GM18498 (cell line): ENCODE measurements around the gene ANKRD24.
"Not testable (repeated sequence)": the region's sequence is repeated elsewhere in the genome, so short reads cannot be mapped to it uniquely, and the experiment has no call there.

Experiments
- ATAC-seq: cut with Tn5 transposase; IDR thresholded peaks from one replicate; pipeline ENCODE4 v1.9.1; 2021; ENCODE audit warnings: mild to moderate bottlenecking, moderate library complexity; ENCODE audit not compliant: unreplicated experiment

The ANKRD24 gene

GRCh38 chr19:4197625-4198466 lies 15.4 kb downstream of the ANKRD24 start:
- ATAC-seq = no peak

- no peak for ATAC-seq
These were observed 16.1 kb downstream of the ANKRD24 start for GRCh38 chr19:4198467-4199126.

- ATAC-seq = no peak
These were observed 17.3 kb downstream of the ANKRD24 start for GRCh38 chr19:4199699-4200293.

- ATAC-seq = no peak
These were observed 18.6 kb downstream of the ANKRD24 start for GRCh38 chr19:4200940-4201542.

- no peak for ATAC-seq
These were observed 19.3 kb downstream of the ANKRD24 start for GRCh38 chr19:4201798-4202197.

GRCh38 chr19:4206818-4207484 lies 24.5 kb downstream of the ANKRD24 start:
- no peak for ATAC-seq

GRCh38 chr19:4208385-4209094 lies 26.1 kb downstream of the ANKRD24 start:
- no peak for ATAC-seq

GRCh38 chr19:4210166-4210731 lies 27.8 kb downstream of the ANKRD24 start:
- ATAC-seq = no peak

GRCh38 chr19:4213116-4213515 lies 30.6 kb downstream of the ANKRD24 start:
- ATAC-seq = no peak

GRCh38 chr19:4215807-4216206 lies 33.3 kb downstream of the ANKRD24 start:
- ATAC-seq = no peak

- ATAC-seq = no peak
These were observed 34.4 kb downstream of the ANKRD24 start for GRCh38 chr19:4216846-4217245.

GRCh38 chr19:4217429-4218264 lies 35.2 kb downstream of the ANKRD24 start:
- ATAC-seq = no peak

GRCh38 chr19:4218523-4218922 lies 36.0 kb downstream of the ANKRD24 start:
- ATAC-seq = not testable (repeated sequence)

GRCh38 chr19:4220188-4220587 lies 37.7 kb downstream of the ANKRD24 start:
- ATAC-seq = no peak

- no peak for ATAC-seq
These were observed 42.0 kb downstream of the ANKRD24 start for GRCh38 chr19:4224470-4224869.

- ATAC-seq = no peak
These were observed 43.4 kb downstream of the ANKRD24 start for GRCh38 chr19:4225885-4226284.

GRCh38 chr19:4227771-4228170 lies 45.3 kb downstream of the ANKRD24 start:
- no peak for ATAC-seq

GRCh38 chr19:4228765-4229178 lies 46.3 kb downstream of the ANKRD24 start:
- no peak for ATAC-seq
